Measurements from ENCODE around the gene CCDC171. TPM values are rescaled to one million over a fixed set of nuclear protein-coding genes. Genes with fewer than 3 reads are reported as not detected.
A peak's percentile ranks its signal among the peaks of the same experiment; 100 is the strongest.

CCDC171 gene
- total RNA-seq, 1 donor from 2014 or later = 3.3 TPM

- no peak overlapping the region for H3K4me3 ChIP-seq (ENCODE audit: low read depth, low read length)
- no peaks in the 10 kb centered on the region for H3K27me3 ChIP-seq (ENCODE audit: control insufficient read depth, insufficient read depth, low read length)
- no peak for DNase-seq (ENCODE audit: low read depth)
Observed at GRCh38 chr9:15724016-15724415, 171.2 kb downstream of the CCDC171 start.

GRCh38 chr9:15724612-15725011, 171.8 kb downstream of the CCDC171 start:
- no peak for DNase-seq (ENCODE audit: low read depth)
- TF ChIP-seq, protein P1, sequence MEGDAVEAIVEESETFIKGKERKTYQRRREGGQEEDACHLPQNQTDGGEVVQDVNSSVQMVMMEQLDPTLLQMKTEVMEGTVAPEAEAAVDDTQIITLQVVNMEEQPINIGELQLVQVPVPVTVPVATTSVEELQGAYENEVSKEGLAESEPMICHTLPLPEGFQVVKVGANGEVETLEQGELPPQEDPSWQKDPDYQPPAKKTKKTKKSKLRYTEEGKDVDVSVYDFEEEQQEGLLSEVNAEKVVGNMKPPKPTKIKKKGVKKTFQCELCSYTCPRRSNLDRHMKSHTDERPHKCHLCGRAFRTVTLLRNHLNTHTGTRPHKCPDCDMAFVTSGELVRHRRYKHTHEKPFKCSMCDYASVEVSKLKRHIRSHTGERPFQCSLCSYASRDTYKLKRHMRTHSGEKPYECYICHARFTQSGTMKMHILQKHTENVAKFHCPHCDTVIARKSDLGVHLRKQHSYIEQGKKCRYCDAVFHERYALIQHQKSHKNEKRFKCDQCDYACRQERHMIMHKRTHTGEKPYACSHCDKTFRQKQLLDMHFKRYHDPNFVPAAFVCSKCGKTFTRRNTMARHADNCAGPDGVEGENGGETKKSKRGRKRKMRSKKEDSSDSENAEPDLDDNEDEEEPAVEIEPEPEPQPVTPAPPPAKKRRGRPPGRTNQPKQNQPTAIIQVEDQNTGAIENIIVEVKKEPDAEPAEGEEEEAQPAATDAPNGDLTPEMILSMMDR (IDR thresholded peaks at IDR 0.05; ENCODE audit: insufficient read depth, low read length, poor library complexity, severe bottlenecking) = no peak
- Histone ChIP-seq H3K27me3 (ENCODE audit: control insufficient read depth, insufficient read depth, low read length) (no peaks in the 10 kb centered on the region), H3K36me3 (ENCODE audit: control insufficient read depth, insufficient read depth, low read length) (no peaks in the 10 kb centered on the region), H3K4me3 (ENCODE audit: low read depth, low read length) (no peak overlapping the region)

More at GRCh38 chr9:15724016-15724415, 171.2 kb downstream of the CCDC171 start:
- TF ChIP-seq, protein P1 (IDR thresholded peaks at IDR 0.05; ENCODE audit: insufficient read depth, low read length, poor library complexity, severe bottlenecking) = no peak
- no peaks in the 10 kb centered on the region for H3K36me3 ChIP-seq (ENCODE audit: control insufficient read depth, insufficient read depth, low read length)

GRCh38 chr9:15725953-15726352, 173.1 kb downstream of the CCDC171 start:
- TF ChIP-seq, protein P1 (IDR thresholded peaks at IDR 0.05; ENCODE audit: insufficient read depth, low read length, poor library complexity, severe bottlenecking) = no peak
- DNase-seq (ENCODE audit: low read depth) = no peak
- Histone ChIP-seq H3K36me3 (ENCODE audit: control insufficient read depth, insufficient read depth, low read length) (no peaks in the 10 kb centered on the region), H3K27me3 (ENCODE audit: control insufficient read depth, insufficient read depth, low read length) (no peaks in the 10 kb centered on the region), H3K4me3 (ENCODE audit: low read depth, low read length) (no peak overlapping the region)

DNA sequence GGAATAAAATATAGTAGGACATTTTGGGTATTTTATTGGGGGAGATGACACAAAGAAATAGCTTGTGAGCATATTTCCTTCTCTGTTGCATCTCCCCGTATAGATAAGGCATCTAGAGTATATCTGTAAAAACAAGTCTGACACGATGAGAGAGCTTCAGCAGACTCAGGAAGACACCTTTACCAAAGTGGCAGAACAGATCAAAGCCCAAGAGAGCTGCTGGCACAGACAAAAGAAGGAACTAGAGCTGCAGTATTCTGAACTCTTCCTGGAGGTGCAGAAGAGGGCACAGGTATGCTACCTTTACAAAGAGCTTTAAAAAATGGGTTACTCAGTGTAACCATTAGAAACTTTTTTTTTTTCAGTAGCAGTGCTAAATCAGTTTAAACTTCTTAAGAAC, 176.7 kb downstream of the CCDC171 start:
- no peaks in the 10 kb centered on the region for H3K27me3 ChIP-seq (ENCODE audit: control insufficient read depth, insufficient read depth, low read length)
- no peak overlapping the region for H3K4me3 ChIP-seq (ENCODE audit: low read depth, low read length)
- TF ChIP-seq, protein P1 (IDR thresholded peaks at IDR 0.05; ENCODE audit: insufficient read depth, low read length, poor library complexity, severe bottlenecking) = no peak
- H3K36me3 ChIP-seq (ENCODE audit: control insufficient read depth, insufficient read depth, low read length) = no peaks in the 10 kb centered on the region
- no peak for DNase-seq (ENCODE audit: low read depth)

GRCh38 chr9:15735083-15735857, 182.4 kb downstream of the CCDC171 start:
- H3K27me3 ChIP-seq (ENCODE audit: control insufficient read depth, insufficient read depth, low read length) = no peaks in the 10 kb centered on the region
- TF ChIP-seq, protein P1 (IDR thresholded peaks at IDR 0.05; ENCODE audit: insufficient read depth, low read length, poor library complexity, severe bottlenecking) = no peak
- H3K36me3 ChIP-seq (ENCODE audit: control insufficient read depth, insufficient read depth, low read length) = no peaks in the 10 kb centered on the region
- H3K4me3 ChIP-seq (ENCODE audit: low read depth, low read length) = no peak overlapping the region
- peak; percentile 38 for DNase-seq (ENCODE audit: low read depth)

GRCh38 chr9:15736569-15736968, 183.7 kb downstream of the CCDC171 start:
- H3K36me3 ChIP-seq (ENCODE audit: control insufficient read depth, insufficient read depth, low read length) = no peaks in the 10 kb centered on the region
- no peak for DNase-seq (ENCODE audit: low read depth)

More at GRCh38 chr9:15736569-15736968, 183.7 kb downstream of the CCDC171 start:
- Histone ChIP-seq H3K4me3 (ENCODE audit: low read depth, low read length) (no peak overlapping the region), H3K27me3 (ENCODE audit: control insufficient read depth, insufficient read depth, low read length) (no peaks in the 10 kb centered on the region)
- TF ChIP-seq, protein P1 (IDR thresholded peaks at IDR 0.05; ENCODE audit: insufficient read depth, low read length, poor library complexity, severe bottlenecking) = no peak
